Pancreas (tissue), 10 donors: ENCODE results near the gene NT5DC1. TPM values are rescaled to one million over a fixed set of nuclear protein-coding genes. Genes with fewer than 3 reads are reported as not detected.

Experiments
- ATAC-seq, 4 donors: fragments of 200-7000 bp; cut with Tn5 transposase; one replicate each; pipeline versions ENCODE4 v1.8.0 to v1.9.1; 2020; ENCODE audit warnings: mild to moderate bottlenecking in 4 of 4, moderate library complexity in 4 of 4
- DNase-seq, 6 donors: peaks; one replicate each; pipeline ENCODE4 v3.0.0-alpha.2; 2020
- FAIRE-seq: peaks from 2 replicates; lab custom pipeline; 2012; peaks lifted over from hg19 to GRCh38; lab: Jason Lieb, UNC
- H3K27ac ChIP-seq, 4 donors: fragments of 200-600 bp; sonication (generic); 1 replicate in 3 of 4; 2 replicates in 1 of 4; pipeline versions ENCODE4 v1.5.0 to v1.8.0; 2020
- H3K27me3 ChIP-seq, 4 donors: fragments of 200-600 bp; one replicate each; pipeline ENCODE4 v1.8.0; 2021
- H3K36me3 ChIP-seq, 3 donors: fragments of 200-600 bp; sonication (generic) in 1 of 3; one replicate each; pipeline versions ENCODE4 v1.5.0 to v1.8.0; 2020 to 2021
- H3K4me1 ChIP-seq, 3 donors: fragments of 200-600 bp; one replicate each; pipeline ENCODE4 v1.8.0; 2021
- H3K4me3 ChIP-seq, 4 donors: fragments of 200-600 bp; sonication (generic) in 2 of 4; one replicate each; pipeline versions ENCODE4 v1.5.0 to v1.8.0; 2020 to 2021
- H3K9me3 ChIP-seq, 4 donors: fragments of 200-600 bp; one replicate each; pipeline ENCODE4 v1.8.0; 2021
- CTCF ChIP-seq, 4 donors: fragments of 200-600 bp; sonication (generic) in 3 of 4; IDR thresholded peaks; one replicate each; pipeline versions ENCODE4 v1.5.0 to v1.8.0; 2021; ENCODE audit warnings: antibody characterized with exemption in 4 of 4
- WGBS, 2 donors: extraction: QIAGEN DNeasy Blood & Tissue Kit; methylation state at CpG; one replicate each; pipeline ENCODE4 v1.1.7; 2013; 5-methylcytosine and 5-hydroxymethylcytosine counted together
- intact Hi-C, 3 donors: fragments of 100-400 bp; cut with DNase I; formaldehyde crosslinking; loops; one replicate each; pipeline versions ENCODE4 v1.11.1 to v1.14.2; 2022
- polyA plus RNA-seq, 2 donors: library from polyadenylated mRNA; stranded (reverse); fragments of 200-250 nt; gene quantifications; one replicate each; pipeline ENCODE4 v1.2.3, GENCODE V29; 2013
- total RNA-seq, 6 donors: library from RNA; stranded (reverse); fragmentation: NEBNext Ultra II Directional in 4 of 6; extraction: Animal tissue kit (Norgen Biotek cat#: 25700) in 4 of 6; gene quantifications; one replicate each; pipeline versions ENCODE4 v1.2.1 to v1.2.4, GENCODE V29; 2021 to 2023
- donor health status: healthy with polysubstance abuse.
- donor health status: DM: no; HTN: no; CAD: no; lungs with moderate emphysema.
- donor health status: DM: no; HTN: no; CAD: no.
- donor health status: control.
- donor health status: control.
- donor health status: Bipolar disorder and iron deficiency.
- donor health status: DM: yes; HTN: yes; CAD: no.
- donor health status: DM: no; HTN: no; CAD: no.
- donor health status: DM: no; HTN: no; CAD: no.
- donor health status: DM: yes; HTN: yes; CAD: no.

NT5DC1 gene
- total and polyA plus RNA-seq, 8 donors, result 4.4 to 28.3 (median 20.4) TPM

DNA sequence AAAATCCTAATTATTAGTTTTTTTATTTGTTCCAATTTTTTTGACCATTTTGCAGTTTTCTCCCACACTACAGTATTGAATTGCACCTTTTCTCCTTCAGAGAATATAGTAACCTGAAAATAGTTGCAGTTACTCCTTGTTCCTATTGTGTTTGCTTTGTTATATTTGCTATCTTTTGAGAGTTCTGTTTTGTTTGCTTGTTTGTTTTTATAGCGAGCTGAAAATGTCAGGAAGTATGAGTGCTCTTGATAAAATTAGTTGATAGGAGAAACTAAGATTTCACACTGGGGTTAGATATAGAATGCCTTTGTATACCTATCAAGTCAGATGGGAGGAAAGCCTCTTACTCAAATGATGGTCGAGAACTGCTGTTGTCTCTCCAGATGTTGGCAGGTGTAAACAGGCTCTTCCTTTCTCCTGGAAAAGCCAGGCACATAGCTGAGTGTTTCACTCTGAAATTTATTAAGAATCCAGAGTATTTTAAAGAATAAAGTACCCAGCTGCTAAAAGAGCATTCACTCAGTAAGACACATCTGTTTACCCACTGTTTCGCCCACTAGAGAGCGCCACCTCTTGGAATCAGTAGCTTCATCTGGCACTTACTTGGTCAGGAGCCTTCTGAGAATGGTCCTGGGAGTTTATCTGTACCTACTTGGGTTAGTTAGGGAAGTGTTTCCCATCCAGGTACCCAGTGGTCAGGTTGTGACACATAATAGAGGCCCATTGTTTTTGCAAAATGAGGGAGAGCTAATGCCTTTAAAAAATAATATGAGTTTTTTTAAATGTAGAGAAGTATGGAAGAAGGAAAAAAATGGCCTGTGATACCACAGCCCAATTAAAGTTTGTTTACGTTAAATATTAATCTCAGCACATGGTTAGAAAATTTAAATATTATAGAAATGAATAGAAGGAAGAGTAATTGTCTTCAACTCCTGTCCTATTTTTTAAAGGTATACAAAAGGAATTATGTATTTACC, 11.2 kb downstream of the NT5DC1 start:
- ATAC-seq, result peak in 2 of 4 donors; percentile 59 to 62

GRCh38 chr6:116113386-116113785, 12.7 kb downstream of the NT5DC1 start:
- Histone ChIP-seq H3K4me1 (peaks cover 0 to 4% (median 0%) of the 10 kb centered on the region in 3 donors), H3K27me3 (no peaks in the 10 kb centered on the region), H3K36me3 (peaks cover 0 to 18% (median 4%) of the 10 kb centered on the region in 3 donors), H3K9me3 (no peaks in the 10 kb centered on the region), H3K27ac (no peak overlapping the region), H3K4me3 (no peak overlapping the region)
- ATAC-seq, result no peak
- intact Hi-C loops, result no loop called here
- no peak for DNase-seq
- no peak for TF ChIP-seq CTCF (IDR thresholded peaks at IDR 0.05)
- 89 to 96% methylated on average over 2 of the region's 2 CpGs for WGBS, 2 donors
- no peak for FAIRE-seq

More for the DNA sequence above, 11.2 kb downstream of the NT5DC1 start:
- WGBS, 2 donors, result 55 to 68% methylated on average over 5 of the region's 5 CpGs
- TF ChIP-seq CTCF (IDR thresholded peaks at IDR 0.05), result peak in 1 of 4 donors; percentile 25
- no peak overlapping the region for H3K27ac ChIP-seq
- no peaks in the 10 kb centered on the region for H3K27me3 ChIP-seq
- H3K4me3 ChIP-seq, result no peak overlapping the region
- H3K4me1 ChIP-seq, result peaks cover 0 to 4% (median 0%) of the 10 kb centered on the region in 3 donors
- no peaks in the 10 kb centered on the region for H3K9me3 ChIP-seq
- FAIRE-seq (no peak), DNase-seq (no peak)
- peaks cover 0 to 18% (median 4%) of the 10 kb centered on the region in 3 donors for H3K36me3 ChIP-seq
- intact Hi-C loops, result no loop called here

- ATAC-seq (no peak), DNase-seq (no peak), FAIRE-seq (peak; percentile 51)
Measured at GRCh38 chr6:116115781-116116180, 15.1 kb downstream of the NT5DC1 start.

GRCh38 chr6:116118608-116119007, 18.0 kb downstream of the NT5DC1 start:
- FAIRE-seq (no peak), ATAC-seq (no peak), DNase-seq (no peak)
- H3K27ac ChIP-seq, result no peak overlapping the region
- intact Hi-C loops, result no loop called here
- no peak overlapping the region for H3K4me3 ChIP-seq
- H3K9me3 ChIP-seq, result no peaks in the 10 kb centered on the region
- no peak for TF ChIP-seq CTCF (IDR thresholded peaks at IDR 0.05)
- no peaks in the 10 kb centered on the region for H3K27me3 ChIP-seq
- H3K36me3 ChIP-seq, result no peaks in the 10 kb centered on the region
- H3K4me1 ChIP-seq, result no peaks in the 10 kb centered on the region

More at GRCh38 chr6:116115781-116116180, 15.1 kb downstream of the NT5DC1 start:
- Histone ChIP-seq H3K27ac (no peak overlapping the region), H3K9me3 (no peaks in the 10 kb centered on the region), H3K4me3 (no peak overlapping the region), H3K4me1 (peaks cover 0 to 4% (median 0%) of the 10 kb centered on the region in 3 donors), H3K36me3 (peaks cover 0 to 7% (median 0%) of the 10 kb centered on the region in 3 donors), H3K27me3 (no peaks in the 10 kb centered on the region)
- WGBS, 2 donors, result 82 to 94% methylated on average over 2 of the region's 2 CpGs
- TF ChIP-seq CTCF (IDR thresholded peaks at IDR 0.05), result no peak
- intact Hi-C loops, result no loop called here

DNA sequence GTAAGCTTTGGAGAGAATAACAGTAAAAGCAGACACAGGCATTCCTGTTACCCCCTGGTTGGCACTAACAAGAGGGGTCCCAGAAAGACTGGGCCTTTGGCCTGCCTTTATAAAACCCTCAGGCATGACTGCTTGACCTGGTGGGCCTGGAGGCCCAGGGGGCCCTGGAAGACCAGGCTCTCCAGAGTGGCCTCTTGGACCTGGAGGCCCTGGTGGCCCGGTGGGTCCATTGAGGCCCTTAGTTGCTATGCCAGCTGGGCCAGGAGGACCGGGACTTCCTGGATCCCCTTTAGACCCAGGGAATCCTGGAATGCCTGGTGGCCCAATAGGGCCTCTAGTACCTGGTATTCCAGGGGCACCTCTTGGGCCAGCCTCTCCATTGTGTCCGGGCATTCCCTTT, 19.8 kb downstream of the NT5DC1 start:
- Histone ChIP-seq H3K4me1 (no peaks in the 10 kb centered on the region), H3K36me3 (no peaks in the 10 kb centered on the region), H3K4me3 (no peak overlapping the region), H3K9me3 (no peaks in the 10 kb centered on the region), H3K27ac (no peak overlapping the region), H3K27me3 (no peaks in the 10 kb centered on the region)
- intact Hi-C loops, result no loop called here
- 98 to 100% methylated on average over 3 of the region's 3 CpGs for WGBS, 2 donors
- TF ChIP-seq CTCF (IDR thresholded peaks at IDR 0.05), result no peak
- FAIRE-seq (no peak), ATAC-seq (no peak), DNase-seq (no peak)
